HG02973 (cell line): ENCODE measurements around the gene GPC5.
"Not testable (repeated sequence)": the region's sequence is repeated elsewhere in the genome, so short reads cannot be mapped to it uniquely, and the experiment has no call there.

Source experiments
- ATAC-seq: cut with Tn5 transposase; IDR thresholded peaks from one replicate; pipeline ENCODE4 v1.9.1; 2021; ENCODE audit warnings: moderate library complexity; ENCODE audit not compliant: unreplicated experiment

GPC5 gene

GRCh38 chr13:91824416-91824815 is 426.0 kb downstream of the GPC5 start:
- no peak for ATAC-seq

- no peak for ATAC-seq
Observed at GRCh38 chr13:91825516-91825915, 427.1 kb downstream of the GPC5 start.

- no peak for ATAC-seq
Observed at GRCh38 chr13:91836553-91836952, 438.1 kb downstream of the GPC5 start.

DNA sequence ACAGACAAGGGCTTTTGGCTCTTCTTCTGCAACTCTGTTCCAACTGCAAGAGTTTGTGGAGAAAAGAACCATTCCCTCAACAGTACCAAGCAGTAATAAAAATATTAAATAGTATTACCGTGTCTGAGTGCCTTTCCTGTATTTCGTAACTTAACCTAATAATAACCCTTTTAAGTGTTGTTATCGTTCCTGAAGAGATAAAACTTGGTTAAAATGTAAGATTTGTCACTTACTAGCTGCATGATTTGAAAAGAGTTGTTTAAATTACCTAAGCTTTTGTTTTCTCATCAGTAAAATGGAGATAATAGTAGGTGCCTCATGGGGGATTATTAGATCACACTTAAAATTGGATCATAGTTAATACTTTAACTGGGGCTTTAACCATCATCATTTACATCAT is 447.2 kb downstream of the GPC5 start:
- no peak for ATAC-seq

DNA sequence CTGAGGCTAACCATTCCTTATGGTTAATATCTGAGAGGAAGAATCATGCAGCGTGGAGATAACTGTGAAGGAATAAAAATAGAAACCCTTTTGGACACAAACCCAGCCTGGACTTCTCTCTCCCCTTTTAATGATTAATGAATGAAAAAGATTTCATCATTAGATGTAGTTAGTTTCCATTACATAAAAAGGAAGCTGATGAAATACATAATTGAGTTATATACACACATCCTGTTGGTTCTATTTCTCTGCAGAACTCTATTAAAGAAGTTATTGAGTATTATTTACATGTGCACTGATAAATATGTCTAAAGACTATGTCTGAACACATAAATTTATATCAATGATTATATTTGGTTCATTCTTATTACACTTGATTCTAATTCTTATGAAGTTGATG is 465.3 kb downstream of the GPC5 start:
- ATAC-seq = no peak

DNA sequence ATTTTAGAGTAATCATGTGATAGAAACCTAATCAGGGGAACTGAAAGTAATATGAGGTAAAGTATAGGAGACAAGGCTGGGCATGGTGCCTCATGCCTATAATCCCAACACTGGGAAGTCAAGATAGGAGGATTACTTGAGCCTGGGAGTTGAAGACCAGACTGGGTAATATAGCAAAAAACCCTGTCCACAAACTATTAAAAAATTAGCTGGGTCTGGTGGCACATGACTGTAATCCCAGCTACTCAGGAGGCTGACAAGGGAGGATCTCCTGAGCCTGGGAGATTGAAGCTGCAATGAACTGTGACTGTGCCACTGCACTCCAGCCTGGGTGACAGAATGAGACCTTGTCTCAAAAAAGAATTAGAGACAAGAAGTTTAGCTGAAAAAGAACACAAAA is 469.9 kb downstream of the GPC5 start:
- ATAC-seq = no peak

- no peak for ATAC-seq
Observed at GRCh38 chr13:91878491-91878890, 480.1 kb downstream of the GPC5 start.

DNA sequence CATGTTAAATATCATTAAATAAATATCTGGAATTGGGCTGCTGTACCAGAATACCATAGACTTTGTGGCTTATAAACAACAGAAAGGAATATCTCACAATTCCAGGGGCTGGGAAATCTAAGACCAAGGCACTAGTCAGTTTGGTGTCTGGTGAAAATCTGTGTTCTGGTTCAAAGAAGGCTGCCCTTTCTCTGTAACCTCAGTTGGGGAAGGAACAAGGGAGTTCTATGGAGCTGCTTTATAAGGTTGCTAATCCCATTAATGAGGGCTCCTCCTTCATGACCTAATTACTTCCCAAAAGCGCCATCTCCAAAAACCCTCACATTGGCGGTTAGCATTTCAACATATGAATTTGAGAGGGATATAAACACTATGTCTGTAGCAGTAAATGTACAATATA is 480.9 kb downstream of the GPC5 start:
- ATAC-seq = no peak

- no peak for ATAC-seq
Observed at GRCh38 chr13:91882918-91883317, 484.5 kb downstream of the GPC5 start.

GRCh38 chr13:91889641-91890040 is 491.2 kb downstream of the GPC5 start:
- no peak for ATAC-seq

GRCh38 chr13:91891141-91891540 is 492.7 kb downstream of the GPC5 start:
- ATAC-seq = no peak

GRCh38 chr13:91893040-91893439 is 494.6 kb downstream of the GPC5 start:
- no peak for ATAC-seq

GRCh38 chr13:91894316-91894715 is 495.9 kb downstream of the GPC5 start:
- no peak for ATAC-seq

- ATAC-seq = no peak
Observed at GRCh38 chr13:91896547-91896946, 498.1 kb downstream of the GPC5 start.

DNA sequence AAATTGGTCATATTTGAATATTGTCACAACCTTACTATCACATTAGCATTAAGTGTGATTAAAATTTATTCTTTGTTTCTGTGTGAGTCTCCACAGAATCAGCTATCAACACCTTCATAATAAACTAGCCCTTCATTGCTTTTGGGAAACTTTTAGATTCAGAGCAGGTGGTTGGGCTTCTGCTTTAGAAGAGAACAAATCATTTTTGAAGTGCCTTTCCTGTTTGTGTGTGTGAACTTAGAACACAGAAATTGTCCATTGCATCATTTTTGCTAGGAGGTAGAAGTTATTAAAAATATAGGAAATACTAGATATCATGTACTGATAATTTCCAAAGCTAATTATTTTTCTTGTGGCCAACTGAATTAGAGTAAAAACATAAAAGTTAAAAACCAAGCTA is 500.6 kb downstream of the GPC5 start:
- ATAC-seq = not testable (repeated sequence)

DNA sequence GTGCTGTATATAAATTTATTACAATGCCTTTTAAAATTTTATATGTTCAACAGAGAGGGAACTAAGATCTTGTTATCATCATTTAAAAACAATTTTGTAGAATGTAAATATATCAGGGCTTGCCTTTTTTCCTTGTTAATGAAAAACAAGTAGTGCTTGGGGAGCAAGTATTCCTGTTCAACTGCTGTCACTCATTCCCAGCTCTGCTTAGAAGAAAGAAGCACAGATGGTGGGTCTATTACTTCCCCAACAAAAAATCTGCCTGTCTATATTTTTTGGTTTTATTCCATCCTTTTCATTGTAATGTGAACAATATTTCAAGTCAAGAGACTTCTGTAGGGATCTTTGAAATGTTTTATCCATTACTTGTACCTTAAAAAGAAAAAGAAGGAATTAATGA is 503.9 kb downstream of the GPC5 start:
- no peak for ATAC-seq

DNA sequence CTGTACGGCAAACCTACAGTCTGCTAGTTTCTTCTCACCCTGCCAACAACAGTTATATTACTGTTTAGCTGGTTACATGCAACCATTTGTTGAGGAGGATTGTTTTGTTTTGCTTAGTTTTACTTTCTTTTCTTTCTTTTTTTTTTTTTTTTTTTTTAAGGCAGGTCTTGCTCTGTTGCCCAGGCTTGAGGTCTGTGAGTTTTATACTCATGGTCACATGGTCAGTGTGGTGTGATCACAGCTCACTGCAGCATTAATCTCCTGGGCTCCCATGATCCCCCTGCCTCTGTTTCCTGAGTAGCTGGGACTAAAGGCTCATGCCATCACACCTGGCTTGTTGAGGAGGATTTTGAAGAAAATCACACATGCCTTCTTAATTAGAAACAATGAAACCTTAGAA is 505.6 kb downstream of the GPC5 start:
- peak; percentile 83 for ATAC-seq

GRCh38 chr13:91904597-91904996 is 506.2 kb downstream of the GPC5 start:
- ATAC-seq = peak; percentile 72

GRCh38 chr13:91907398-91907797 is 509.0 kb downstream of the GPC5 start:
- no peak for ATAC-seq

GRCh38 chr13:91909617-91910016 is 511.2 kb downstream of the GPC5 start:
- no peak for ATAC-seq

DNA sequence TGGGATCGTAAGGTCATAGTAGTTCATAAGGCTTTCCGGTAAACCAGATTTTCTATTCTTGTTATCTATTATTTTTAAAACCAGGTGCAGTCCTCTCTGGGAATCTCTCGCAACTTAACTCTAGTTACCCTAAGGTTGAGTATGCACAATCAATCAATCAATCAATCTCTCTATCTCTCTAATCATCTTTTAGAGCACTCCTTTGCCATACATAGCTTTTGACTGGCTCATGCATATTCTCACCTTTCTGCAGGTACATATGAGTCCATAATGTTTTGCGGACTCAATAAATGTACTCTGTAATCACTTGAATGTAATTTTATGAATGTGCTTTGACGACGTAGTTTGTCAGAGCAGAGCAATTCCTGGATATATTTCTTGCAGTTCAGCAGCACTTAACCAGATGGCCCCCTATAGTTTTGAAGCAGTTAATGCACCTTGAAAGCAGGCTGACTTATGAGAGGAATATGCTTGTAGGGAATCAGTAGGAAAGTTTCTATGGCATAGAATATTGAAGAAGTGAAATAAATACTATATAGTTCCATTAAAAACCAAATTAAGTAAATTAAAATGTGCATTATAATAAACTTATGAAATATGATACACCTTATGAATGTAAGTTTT is 524.7 kb downstream of the GPC5 start:
- no peak for ATAC-seq

- ATAC-seq = no peak
Observed at GRCh38 chr13:91930687-91931086, 532.3 kb downstream of the GPC5 start.

GRCh38 chr13:91934354-91934753 is 535.9 kb downstream of the GPC5 start:
- ATAC-seq = no peak
